PFSK-1 (cell line): Measurements from ENCODE around the gene CAMK4.

Source experiments
- FOXP2 ChIP-seq: optimal IDR thresholded peaks from 2 replicates; pipeline ENCODE3; 2011; ENCODE audit warnings: borderline replicate concordance, control low read depth, inconsistent platforms; ENCODE audit not compliant: insufficient read depth; ENCODE audit errors: extremely low read length, extremely low read depth
- POLR2AphosphoS5 ChIP-seq: IDR thresholded peaks from 2 replicates; pipeline ENCODE4 v1.6.1; 2012; ENCODE audit warnings: low read depth, mild to moderate bottlenecking, control low read depth, low read length, moderate library complexity
- REST ChIP-seq, 2 experiments: IDR thresholded peaks; 2 replicates each; pipeline versions ENCODE4 v1.6.1 to v1.8.0; 2011 to 2012; ENCODE audit warnings: low read depth in 2 of 2, low read length in 2 of 2, control low read depth in 1 of 2, inconsistent platforms in 1 of 2, mild to moderate bottlenecking in 1 of 2, moderate library complexity in 1 of 2; ENCODE audit not compliant: insufficient read depth in 1 of 2
- SIN3A ChIP-seq: IDR thresholded peaks from 2 replicates; pipeline ENCODE4 v1.6.1; 2012; ENCODE audit warnings: mild to moderate bottlenecking, low read length, moderate library complexity, borderline replicate concordance; ENCODE audit not compliant: insufficient read depth
- TAF1 ChIP-seq: IDR thresholded peaks from 2 replicates; pipeline ENCODE4 v1.6.1; 2012; ENCODE audit warnings: low read length, control low read depth, borderline replicate concordance; ENCODE audit not compliant: insufficient read depth

The CAMK4 gene

GRCh38 chr5:111412593-111412992 is 188.4 kb downstream of the CAMK4 start:
- no peak for TF ChIP-seq POLR2AphosphoS5
- no peak for TF ChIP-seq REST (IDR thresholded peaks at IDR 0.05; ENCODE audit: insufficient read depth in 1 of 2, low read depth in 2 of 2, low read length in 2 of 2)
- no peak for TF ChIP-seq FOXP2
- TF ChIP-seq SIN3A: no peak
- TF ChIP-seq TAF1: no peak

GRCh38 chr5:111415053-111415452 is 190.9 kb downstream of the CAMK4 start:
- no peak for TF ChIP-seq REST (IDR thresholded peaks at IDR 0.05; ENCODE audit: insufficient read depth in 1 of 2, low read depth in 2 of 2, low read length in 2 of 2)
- TF ChIP-seq FOXP2: no peak
- no peak for TF ChIP-seq SIN3A
- TF ChIP-seq TAF1: no peak
- no peak for TF ChIP-seq POLR2AphosphoS5

- TF ChIP-seq TAF1: no peak
- TF ChIP-seq FOXP2: no peak
- no peak for TF ChIP-seq REST (IDR thresholded peaks at IDR 0.05; ENCODE audit: insufficient read depth in 1 of 2, low read depth in 2 of 2, low read length in 2 of 2)
- TF ChIP-seq POLR2AphosphoS5: no peak
- no peak for TF ChIP-seq SIN3A
Observed at GRCh38 chr5:111422245-111422644, 198.1 kb downstream of the CAMK4 start.

- TF ChIP-seq TAF1: no peak
- no peak for TF ChIP-seq REST (IDR thresholded peaks at IDR 0.05; ENCODE audit: insufficient read depth in 1 of 2, low read depth in 2 of 2, low read length in 2 of 2)
- TF ChIP-seq FOXP2: no peak
- TF ChIP-seq POLR2AphosphoS5: no peak
- TF ChIP-seq SIN3A: no peak
Observed at GRCh38 chr5:111422747-111423720, 198.8 kb downstream of the CAMK4 start.
